Mesendoderm (in vitro differentiated cells): ENCODE data around the gene SAMD4A.

Source experiments
- DNase-seq: peaks from one replicate; pipeline ENCODE4 v3.0.0; 2013
- H2AK5ac ChIP-seq: 2 replicates; pipeline ENCODE4 v1.6.1; 2013; ENCODE audit warnings: low read length, inconsistent platforms
- H2BK120ac ChIP-seq: 2 replicates; pipeline ENCODE4 v1.6.1; 2013; ENCODE audit warnings: low read depth, mild to moderate bottlenecking, low read length, moderate library complexity, mixed read lengths
- H2BK15ac ChIP-seq: replicated peaks from 2 replicates; pipeline ENCODE4 v1.6.1; 2013; ENCODE audit warnings: low read depth, mild to moderate bottlenecking, moderate library complexity
- H2BK5ac ChIP-seq: 2 replicates; pipeline ENCODE4 v1.6.1; 2013; ENCODE audit warnings: low read length, inconsistent platforms
- H3K18ac ChIP-seq: 2 replicates; pipeline ENCODE4 v1.6.1; 2013; ENCODE audit warnings: mild to moderate bottlenecking, low read length, mixed read lengths
- H3K23ac ChIP-seq: one replicate; pipeline ENCODE4 v1.6.1; 2013; ENCODE audit warnings: low read length
- H3K27ac ChIP-seq: 2 replicates; pipeline ENCODE4 v1.5.1; 2013; ENCODE audit warnings: low read depth, mild to moderate bottlenecking, inconsistent platforms, low read length, moderate library complexity
- H3K27me3 ChIP-seq: 2 replicates; pipeline ENCODE4 v1.6.1; 2013; ENCODE audit warnings: low read length, control low read depth, mild to moderate bottlenecking, inconsistent platforms; ENCODE audit not compliant: insufficient read depth, poor library complexity
- H3K36me3 ChIP-seq: 2 replicates; pipeline ENCODE4 v1.6.1; 2013; ENCODE audit warnings: low read length, inconsistent platforms; ENCODE audit not compliant: control insufficient read depth, insufficient read depth
- H3K4ac ChIP-seq: one replicate; pipeline ENCODE4 v1.6.1; 2013; ENCODE audit warnings: low read depth, mild to moderate bottlenecking, low read length, moderate library complexity
- H3K4me1 ChIP-seq: 2 replicates; pipeline ENCODE4 v1.6.1; 2013; ENCODE audit warnings: low read depth, low read length, inconsistent platforms; ENCODE audit not compliant: control insufficient read depth
- H3K4me2 ChIP-seq: 2 replicates; pipeline ENCODE4 v1.6.1; 2013; ENCODE audit warnings: low read length
- H3K4me3 ChIP-seq: 2 replicates; pipeline ENCODE4 v1.5.1; 2013; ENCODE audit warnings: mild to moderate bottlenecking, low read length
- H3K56ac ChIP-seq: one replicate; pipeline ENCODE4 v1.6.1; 2013; ENCODE audit warnings: low read length
- H3K79me1 ChIP-seq: 2 replicates; pipeline ENCODE4 v1.6.1; 2013; ENCODE audit warnings: low read length, inconsistent platforms
- H3K79me2 ChIP-seq: 2 replicates; pipeline ENCODE4 v1.6.1; 2013; ENCODE audit warnings: mild to moderate bottlenecking, low read length; ENCODE audit not compliant: control insufficient read depth, insufficient read depth
- H3K9ac ChIP-seq: 2 replicates; pipeline ENCODE4 v1.6.1; 2013; ENCODE audit warnings: low read length, inconsistent platforms
- H4K5ac ChIP-seq: one replicate; pipeline ENCODE4 v1.6.1; 2013; ENCODE audit warnings: low read length
- H4K8ac ChIP-seq: one replicate; pipeline ENCODE4 v1.6.1; 2013; ENCODE audit warnings: low read depth, mild to moderate bottlenecking, control low read depth, low read length, moderate library complexity
- WGBS: extraction: QIAGEN DNeasy Blood & Tissue Kit; methylation state at CpG from one replicate; pipeline ENCODE4 v1.1.7; 2013; ENCODE audit warnings: low lambda C conversion rate, missing lambda C conversion rate; ENCODE audit not compliant: insufficient coverage; ENCODE audit errors: extremely low coverage; 5-methylcytosine and 5-hydroxymethylcytosine counted together

The SAMD4A gene

GRCh38 chr14:54703082-54703481 is 136.2 kb downstream of the SAMD4A start:
- DNase-seq = no peak
- no peak overlapping the region for H3K56ac ChIP-seq
- H4K8ac ChIP-seq = no peak overlapping the region
- no peaks in the 10 kb centered on the region for H3K36me3 ChIP-seq
- H2BK5ac ChIP-seq = no peak overlapping the region
- H3K79me2 ChIP-seq = peaks cover 1% of the 10 kb centered on the region
- no peak overlapping the region for H3K18ac ChIP-seq
- no peak overlapping the region for H3K4me3 ChIP-seq
- no peak overlapping the region for H3K4ac ChIP-seq
- no peak overlapping the region for H3K23ac ChIP-seq
- H3K27ac ChIP-seq = no peak overlapping the region
- no peak overlapping the region for H4K5ac ChIP-seq
- no peak overlapping the region for H2BK15ac ChIP-seq
- no peaks in the 10 kb centered on the region for H3K4me1 ChIP-seq
- no CpG with 5 or more reads among the region's 5 CpGs for WGBS
- no peaks in the 10 kb centered on the region for H3K27me3 ChIP-seq
- H3K4me2 ChIP-seq = no peak overlapping the region
- H2BK120ac ChIP-seq = no peak overlapping the region
- H3K9ac ChIP-seq = no peak overlapping the region
- no peaks in the 10 kb centered on the region for H3K79me1 ChIP-seq
- no peak overlapping the region for H2AK5ac ChIP-seq

- Histone ChIP-seq H3K4me1 (no peaks in the 10 kb centered on the region), H3K18ac (no peak overlapping the region), H2BK5ac (no peak overlapping the region), H2AK5ac (no peak overlapping the region), H2BK120ac (no peak overlapping the region), H3K9ac (no peak overlapping the region), H3K79me1 (no peaks in the 10 kb centered on the region), H3K4me3 (no peak overlapping the region), H3K79me2 (peaks cover 1% of the 10 kb centered on the region), H4K5ac (no peak overlapping the region), H3K4me2 (no peak overlapping the region), H2BK15ac (no peak overlapping the region), H3K27me3 (no peaks in the 10 kb centered on the region), H3K36me3 (no peaks in the 10 kb centered on the region), H3K23ac (no peak overlapping the region), H4K8ac (no peak overlapping the region), H3K4ac (no peak overlapping the region), H3K56ac (no peak overlapping the region), H3K27ac (no peak overlapping the region)
- no peak for DNase-seq
- no CpG with 5 or more reads among the region's 2 CpGs for WGBS
These were observed 136.8 kb downstream of the SAMD4A start for GRCh38 chr14:54703724-54704123.

- no peaks in the 10 kb centered on the region for H3K27me3 ChIP-seq
- no peak overlapping the region for H2BK5ac ChIP-seq
- H4K8ac ChIP-seq = no peak overlapping the region
- no peak overlapping the region for H3K18ac ChIP-seq
- H3K4me2 ChIP-seq = no peak overlapping the region
- no peak overlapping the region for H4K5ac ChIP-seq
- no peak overlapping the region for H3K9ac ChIP-seq
- no peaks in the 10 kb centered on the region for H3K4me1 ChIP-seq
- DNase-seq = no peak
- no peak overlapping the region for H2BK15ac ChIP-seq
- H3K79me2 ChIP-seq = peaks cover 1% of the 10 kb centered on the region
- H3K23ac ChIP-seq = no peak overlapping the region
- no peaks in the 10 kb centered on the region for H3K36me3 ChIP-seq
- H3K4me3 ChIP-seq = no peak overlapping the region
- WGBS = no CpG with 5 or more reads among the region's 2 CpGs
- H3K56ac ChIP-seq = no peak overlapping the region
- no peak overlapping the region for H3K27ac ChIP-seq
- no peaks in the 10 kb centered on the region for H3K79me1 ChIP-seq
- H3K4ac ChIP-seq = no peak overlapping the region
- H2AK5ac ChIP-seq = no peak overlapping the region
- no peak overlapping the region for H2BK120ac ChIP-seq
These were observed 137.8 kb downstream of the SAMD4A start for GRCh38 chr14:54704768-54705167.

GRCh38 chr14:54706769-54707168 is 139.8 kb downstream of the SAMD4A start:
- H3K36me3 ChIP-seq = no peaks in the 10 kb centered on the region
- no peaks in the 10 kb centered on the region for H3K79me1 ChIP-seq

GRCh38 chr14:54708161-54708560 is 141.2 kb downstream of the SAMD4A start:
- no peaks in the 10 kb centered on the region for H3K36me3 ChIP-seq

More at GRCh38 chr14:54706769-54707168, 139.8 kb downstream of the SAMD4A start:
- H2BK15ac ChIP-seq = no peak overlapping the region
- H3K4me1 ChIP-seq = no peaks in the 10 kb centered on the region
- H3K4me3 ChIP-seq = no peak overlapping the region
- no peak overlapping the region for H3K56ac ChIP-seq
- no peak overlapping the region for H4K5ac ChIP-seq
- no peak overlapping the region for H2BK120ac ChIP-seq
- no peak overlapping the region for H3K9ac ChIP-seq
- no peak overlapping the region for H3K27ac ChIP-seq
- H2AK5ac ChIP-seq = no peak overlapping the region
- H3K4ac ChIP-seq = no peak overlapping the region
- H2BK5ac ChIP-seq = no peak overlapping the region
- WGBS = no CpG with 5 or more reads among the region's 2 CpGs
- H3K4me2 ChIP-seq = no peak overlapping the region
- DNase-seq = no peak
- H3K79me2 ChIP-seq = no peaks in the 10 kb centered on the region
- H3K18ac ChIP-seq = no peak overlapping the region
- H3K27me3 ChIP-seq = no peaks in the 10 kb centered on the region
- no peak overlapping the region for H4K8ac ChIP-seq
- no peak overlapping the region for H3K23ac ChIP-seq

GRCh38 chr14:54708982-54709381 is 142.1 kb downstream of the SAMD4A start:
- H3K23ac ChIP-seq = no peak overlapping the region
- no peaks in the 10 kb centered on the region for H3K79me1 ChIP-seq
- H3K36me3 ChIP-seq = no peaks in the 10 kb centered on the region
- no peak overlapping the region for H2BK120ac ChIP-seq
- no peaks in the 10 kb centered on the region for H3K27me3 ChIP-seq
- DNase-seq = no peak
- no peak overlapping the region for H4K8ac ChIP-seq
- WGBS = no CpG with 5 or more reads among the region's 5 CpGs
- no peak overlapping the region for H3K4me2 ChIP-seq
- H3K4ac ChIP-seq = no peak overlapping the region
- H2BK5ac ChIP-seq = no peak overlapping the region
- no peak overlapping the region for H3K9ac ChIP-seq
- H3K18ac ChIP-seq = no peak overlapping the region
- no peak overlapping the region for H3K27ac ChIP-seq
- no peak overlapping the region for H3K4me3 ChIP-seq
- no peaks in the 10 kb centered on the region for H3K79me2 ChIP-seq
- no peak overlapping the region for H2AK5ac ChIP-seq
- H3K4me1 ChIP-seq = no peaks in the 10 kb centered on the region
- H3K56ac ChIP-seq = no peak overlapping the region
- no peak overlapping the region for H2BK15ac ChIP-seq
- no peak overlapping the region for H4K5ac ChIP-seq

More at GRCh38 chr14:54708161-54708560, 141.2 kb downstream of the SAMD4A start:
- Histone ChIP-seq H4K5ac (no peak overlapping the region), H3K4me1 (no peaks in the 10 kb centered on the region), H2AK5ac (no peak overlapping the region), H3K27me3 (no peaks in the 10 kb centered on the region), H3K4ac (no peak overlapping the region), H3K27ac (no peak overlapping the region), H2BK15ac (no peak overlapping the region), H4K8ac (no peak overlapping the region), H2BK120ac (no peak overlapping the region), H3K56ac (no peak overlapping the region), H3K9ac (no peak overlapping the region), H3K4me3 (no peak overlapping the region), H3K4me2 (no peak overlapping the region), H3K23ac (no peak overlapping the region), H2BK5ac (no peak overlapping the region), H3K79me1 (no peaks in the 10 kb centered on the region), H3K18ac (no peak overlapping the region), H3K79me2 (no peaks in the 10 kb centered on the region)
- no CpG with 5 or more reads among the region's 2 CpGs for WGBS
- no peak for DNase-seq
